Trophoblast cell (in vitro differentiated cells and primary cell): ENCODE results near the gene NOD1.

Experiments
- DNase-seq, 2 donors: peaks; one replicate each; pipeline ENCODE4 v3.0.0-alpha.2; 2016
- H2AFZ ChIP-seq: 2 replicates; pipeline ENCODE4 v1.6.1; 2013; ENCODE audit warnings: low read length, moderate library complexity, mild to moderate bottlenecking; ENCODE audit not compliant: insufficient read depth, poor library complexity
- H2AK5ac ChIP-seq: 2 replicates; pipeline ENCODE4 v1.6.1; 2013; ENCODE audit warnings: mild to moderate bottlenecking, low read length
- H2BK120ac ChIP-seq: 2 replicates; pipeline ENCODE4 v1.6.1; 2013; ENCODE audit warnings: low read length, mild to moderate bottlenecking, moderate library complexity; ENCODE audit not compliant: insufficient read depth, poor library complexity
- H2BK12ac ChIP-seq: 2 replicates; pipeline ENCODE4 v1.6.1; 2013; ENCODE audit warnings: mild to moderate bottlenecking, low read length, moderate library complexity
- H2BK5ac ChIP-seq: 2 replicates; pipeline ENCODE4 v1.6.1; 2013; ENCODE audit warnings: low read length, low read depth, moderate library complexity, mild to moderate bottlenecking; ENCODE audit not compliant: poor library complexity
- H3K14ac ChIP-seq: 2 replicates; pipeline ENCODE4 v1.6.1; 2013; ENCODE audit warnings: mild to moderate bottlenecking, low read length
- H3K18ac ChIP-seq: 2 replicates; pipeline ENCODE4 v1.6.1; 2013; ENCODE audit warnings: mild to moderate bottlenecking, low read length
- H3K23ac ChIP-seq: 2 replicates; pipeline ENCODE4 v1.6.1; 2013; ENCODE audit warnings: low read length
- H3K27ac ChIP-seq: 2 replicates; pipeline ENCODE4 v1.5.1; 2013; ENCODE audit warnings: low read depth, mild to moderate bottlenecking, inconsistent platforms, low read length, moderate library complexity
- H3K27me3 ChIP-seq: 2 replicates; pipeline ENCODE4 v1.6.1; 2013; ENCODE audit warnings: inconsistent platforms, mild to moderate bottlenecking, low read length, moderate library complexity; ENCODE audit not compliant: insufficient read depth
- H3K36me3 ChIP-seq, 2 experiments: 1 replicate in 1 of 2; 2 replicates in 1 of 2; pipeline ENCODE4 v1.6.1; 2013; ENCODE audit warnings: low read length in 2 of 2, mild to moderate bottlenecking in 2 of 2, moderate library complexity in 1 of 2; ENCODE audit not compliant: insufficient read depth in 2 of 2, control insufficient read depth in 1 of 2
- H3K4ac ChIP-seq: 2 replicates; pipeline ENCODE4 v1.6.1; 2013; ENCODE audit warnings: low read depth, mild to moderate bottlenecking, low read length, moderate library complexity
- H3K4me1 ChIP-seq, 2 experiments: 1 replicate in 1 of 2; 2 replicates in 1 of 2; pipeline ENCODE4 v1.6.1; 2013; ENCODE audit warnings: low read length in 2 of 2, mild to moderate bottlenecking in 2 of 2, moderate library complexity in 1 of 2; ENCODE audit not compliant: insufficient read depth in 2 of 2, control insufficient read depth in 1 of 2
- H3K4me2 ChIP-seq: 2 replicates; pipeline ENCODE4 v1.6.1; 2013; ENCODE audit warnings: inconsistent platforms, mild to moderate bottlenecking, low read length, moderate library complexity
- H3K4me3 ChIP-seq: 2 replicates; pipeline ENCODE4 v1.5.1; 2013; ENCODE audit warnings: mild to moderate bottlenecking, low read depth, low read length, inconsistent platforms
- H3K79me1 ChIP-seq: one replicate; pipeline ENCODE4 v1.6.1; 2013; ENCODE audit warnings: low read length
- H3K79me2 ChIP-seq: 2 replicates; pipeline ENCODE4 v1.6.1; 2013; ENCODE audit warnings: low read length, mild to moderate bottlenecking; ENCODE audit not compliant: control insufficient read depth, insufficient read depth, poor library complexity
- H3K9ac ChIP-seq: 2 replicates; pipeline ENCODE4 v1.6.1; 2013; ENCODE audit warnings: mild to moderate bottlenecking, low read length
- H3K9me3 ChIP-seq: 2 replicates; pipeline ENCODE4 v1.6.1; 2013; ENCODE audit warnings: low read depth, mild to moderate bottlenecking, control low read depth, inconsistent platforms, low read length; ENCODE audit not compliant: insufficient read depth
- H4K12ac ChIP-seq: 2 replicates; pipeline ENCODE4 v1.6.1; 2013; ENCODE audit warnings: low read depth, mild to moderate bottlenecking, low read length, moderate library complexity
- H4K8ac ChIP-seq: 2 replicates; pipeline ENCODE4 v1.6.1; 2013; ENCODE audit warnings: low read depth, mild to moderate bottlenecking, low read length, moderate library complexity
- H4K91ac ChIP-seq: one replicate; pipeline ENCODE4 v1.6.1; 2013; ENCODE audit warnings: low read depth, mild to moderate bottlenecking, low read length, moderate library complexity
- WGBS: extraction: QIAGEN DNeasy Blood & Tissue Kit; methylation state at CpG from one replicate; pipeline ENCODE4 v1.1.7; 2013; ENCODE audit warnings: missing lambda C conversion rate; ENCODE audit not compliant: insufficient read length, insufficient coverage; ENCODE audit errors: extremely low coverage; 5-methylcytosine and 5-hydroxymethylcytosine counted together

NOD1 gene

DNA sequence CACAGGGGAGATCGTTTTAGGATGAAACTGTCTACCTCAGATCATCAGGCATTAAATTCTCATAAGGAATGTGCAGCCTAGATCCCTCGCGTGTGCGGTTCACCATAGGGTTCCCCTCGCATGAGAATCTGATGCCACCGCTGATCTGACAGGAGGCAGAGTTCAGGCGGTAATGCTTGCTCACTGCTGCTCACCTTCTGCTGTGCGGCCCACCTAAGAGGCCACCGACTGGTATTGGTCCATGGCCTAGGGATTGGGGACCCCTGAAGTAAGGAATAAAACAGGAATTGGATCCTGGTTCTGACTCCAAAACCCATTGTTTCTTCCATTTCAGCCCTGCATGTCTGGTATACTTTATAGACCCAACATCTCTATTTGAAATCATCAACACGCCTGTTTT is 4.1 kb downstream of the NOD1 start:
- no peak overlapping the region for H3K23ac ChIP-seq
- no peak overlapping the region for H2BK12ac ChIP-seq
- DNase-seq, result no peak
- H2AFZ ChIP-seq, result no peak overlapping the region
- no peak overlapping the region for H3K14ac ChIP-seq
- no peak overlapping the region for H3K9ac ChIP-seq
- no peak overlapping the region for H3K18ac ChIP-seq
- H2BK120ac ChIP-seq, result no peak overlapping the region
- no peak overlapping the region for H3K4me2 ChIP-seq
- H3K4me3 ChIP-seq, result no peak overlapping the region
- no peak overlapping the region for H3K27ac ChIP-seq
- H4K12ac ChIP-seq, result no peak overlapping the region
- H4K8ac ChIP-seq, result no peak overlapping the region
- no peaks in the 10 kb centered on the region for H3K36me3 ChIP-seq
- peaks cover 18% of the 10 kb centered on the region for H3K79me1 ChIP-seq
- WGBS, result no CpG with 5 or more reads among the region's 10 CpGs
- H3K79me2 ChIP-seq, result peaks cover 7% of the 10 kb centered on the region
- H2BK5ac ChIP-seq, result no peak overlapping the region
- H2AK5ac ChIP-seq, result no peak overlapping the region
- peaks cover 25 to 35% of the 10 kb centered on the region in 2 experiments for H3K4me1 ChIP-seq
- no peak overlapping the region for H3K4ac ChIP-seq
- no peaks in the 10 kb centered on the region for H3K9me3 ChIP-seq
- H3K27me3 ChIP-seq, result no peaks in the 10 kb centered on the region
- H4K91ac ChIP-seq, result no peak overlapping the region

DNA sequence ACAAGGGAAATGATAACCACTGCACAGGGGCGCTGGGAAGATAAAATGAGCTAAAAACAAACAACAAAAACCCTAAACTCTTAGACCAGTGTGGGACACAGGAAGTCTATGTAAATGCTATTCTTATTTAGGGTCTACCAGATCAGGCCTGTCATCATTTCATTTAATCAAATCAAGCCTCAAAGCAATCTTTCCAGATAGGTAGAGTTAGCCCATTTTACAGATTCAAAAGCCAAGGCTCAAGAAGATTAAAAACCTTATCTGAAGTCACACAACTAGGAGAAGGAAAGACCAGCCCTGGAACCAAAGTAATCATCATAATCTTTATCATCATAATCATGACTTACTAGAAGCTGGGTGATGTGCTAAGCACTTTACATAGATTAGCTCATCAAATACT is 4.7 kb downstream of the NOD1 start:
- H3K27ac ChIP-seq, result no peak overlapping the region
- no peak overlapping the region for H2AK5ac ChIP-seq
- no peak for DNase-seq
- no peak overlapping the region for H2AFZ ChIP-seq
- no CpG with 5 or more reads among the region's 1 CpG for WGBS
- no peak overlapping the region for H3K18ac ChIP-seq
- H2BK120ac ChIP-seq, result no peak overlapping the region
- H3K27me3 ChIP-seq, result no peaks in the 10 kb centered on the region
- no peak overlapping the region for H4K12ac ChIP-seq
- H3K4me3 ChIP-seq, result no peak overlapping the region
- no peak overlapping the region for H2BK12ac ChIP-seq
- H3K79me2 ChIP-seq, result peaks cover 7% of the 10 kb centered on the region
- no peak overlapping the region for H3K14ac ChIP-seq
- H3K23ac ChIP-seq, result no peak overlapping the region
- H3K36me3 ChIP-seq, result no peaks in the 10 kb centered on the region
- no peak overlapping the region for H3K9ac ChIP-seq
- H3K4me2 ChIP-seq, result no peak overlapping the region
- no peak overlapping the region for H4K91ac ChIP-seq
- H3K4me1 ChIP-seq, result peaks cover 28 to 38% of the 10 kb centered on the region in 2 experiments
- no peak overlapping the region for H2BK5ac ChIP-seq
- H3K9me3 ChIP-seq, result no peaks in the 10 kb centered on the region
- peaks cover 19% of the 10 kb centered on the region for H3K79me1 ChIP-seq
- no peak overlapping the region for H4K8ac ChIP-seq
- no peak overlapping the region for H3K4ac ChIP-seq

DNA sequence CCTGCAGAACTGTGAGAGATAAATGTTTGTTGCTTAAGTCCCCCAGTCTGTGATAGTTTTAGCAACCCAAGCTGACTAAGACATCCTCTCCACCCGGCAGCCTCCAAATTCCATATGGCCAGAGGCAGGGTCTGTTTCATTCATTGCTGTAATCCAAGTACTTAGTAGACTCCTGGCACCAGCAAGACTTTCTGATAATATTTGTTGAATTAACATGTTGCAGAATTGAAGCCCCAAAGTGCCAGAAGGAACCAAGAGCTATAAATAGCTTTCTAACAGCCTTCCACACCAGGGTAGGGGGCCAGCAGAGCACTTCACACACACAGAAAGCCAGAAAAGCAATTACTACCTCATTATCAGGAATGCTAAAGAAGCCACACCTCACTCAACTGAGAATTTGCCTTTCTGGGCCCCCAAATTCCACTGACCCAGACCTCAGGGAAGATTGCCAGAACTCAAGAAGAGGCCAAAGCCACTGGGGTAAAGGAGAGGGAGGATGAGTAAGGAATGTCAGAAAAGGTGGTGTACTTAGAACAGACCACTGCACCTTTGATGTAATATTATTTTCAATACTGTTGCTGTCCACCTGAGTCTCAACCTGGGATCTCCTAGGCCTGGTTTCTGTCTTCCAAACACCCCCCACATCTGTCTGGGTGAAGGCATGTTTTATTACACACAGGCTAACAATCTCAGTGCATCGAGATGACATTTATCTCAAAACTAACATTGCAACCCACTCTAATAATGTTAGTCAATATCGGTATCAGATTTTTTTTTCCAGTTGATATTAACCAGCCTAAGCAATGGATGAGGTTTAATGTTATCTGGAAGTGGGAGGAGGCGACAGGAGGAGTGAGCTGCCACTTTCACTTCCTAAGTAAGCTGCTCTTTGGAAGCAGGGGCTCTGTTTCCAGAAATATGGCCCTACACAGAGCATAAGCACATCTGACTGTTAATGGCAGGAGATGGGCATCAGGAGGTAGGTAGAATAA is 5.5 kb downstream of the NOD1 start:
- Histone ChIP-seq H3K9me3 (no peaks in the 10 kb centered on the region), H3K27me3 (no peaks in the 10 kb centered on the region), H3K79me1 (peaks cover 14% of the 10 kb centered on the region), H3K27ac (peak overlapping the region; percentile 19), H3K36me3 (no peaks in the 10 kb centered on the region), H2AFZ (no peak overlapping the region), H3K4ac (no peak overlapping the region), H2BK5ac (no peak overlapping the region), H2AK5ac (no peak overlapping the region), H4K91ac (no peak overlapping the region), H3K4me2 (no peak overlapping the region), H3K4me1 (peaks cover 28 to 39% of the 10 kb centered on the region in 2 experiments), H3K4me3 (no peak overlapping the region), H2BK120ac (no peak overlapping the region), H3K9ac (no peak overlapping the region), H4K12ac (no peak overlapping the region), H3K23ac (no peak overlapping the region), H3K18ac (no peak overlapping the region), H3K14ac (no peak overlapping the region), H4K8ac (no peak overlapping the region), H3K79me2 (peaks cover 4% of the 10 kb centered on the region), H2BK12ac (no peak overlapping the region)
- DNase-seq, result no peak
- WGBS, result no CpG with 5 or more reads among the region's 4 CpGs

DNA sequence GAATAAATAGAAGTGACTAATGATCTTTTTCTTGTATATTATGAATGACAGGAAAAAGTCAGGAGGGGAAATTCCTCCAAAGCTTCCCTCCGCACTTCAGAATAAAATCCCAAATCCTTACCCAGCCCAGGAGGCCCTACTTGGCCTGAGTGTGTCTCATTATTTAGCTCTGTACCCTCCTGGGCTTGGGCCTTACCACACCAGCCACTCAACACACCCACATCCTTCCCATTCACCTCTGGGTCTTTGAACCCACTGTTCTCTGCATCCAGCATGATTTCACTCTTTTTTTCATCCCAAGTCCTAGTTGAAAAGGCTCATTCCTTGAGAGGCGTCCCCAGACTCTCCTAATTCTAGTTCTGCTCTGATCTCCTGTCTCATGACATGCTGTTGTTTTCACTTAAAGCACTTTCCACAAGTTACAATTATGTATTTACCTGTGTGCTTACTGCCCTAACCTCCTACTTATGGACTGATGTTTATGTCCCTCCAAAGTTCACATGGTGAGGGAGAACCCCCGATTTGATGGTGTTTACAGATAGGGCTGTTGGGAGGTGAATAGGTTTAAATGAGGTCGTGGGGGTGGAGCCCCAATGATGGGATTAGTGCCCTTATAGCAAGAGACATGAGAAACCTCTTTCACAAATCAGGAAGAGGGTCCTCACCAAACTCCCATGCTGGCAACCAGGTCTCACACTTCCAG is 6.4 kb downstream of the NOD1 start:
- H4K91ac ChIP-seq, result peak overlapping the region; percentile 48
- H2BK120ac ChIP-seq, result peak overlapping the region; percentile 14
- no peaks in the 10 kb centered on the region for H3K36me3 ChIP-seq
- no peak overlapping the region for H2AFZ ChIP-seq
- peak overlapping the region; percentile 52 for H2BK12ac ChIP-seq
- H3K27ac ChIP-seq, result peak overlapping the region; percentile 19
- peak overlapping the region; percentile 17 for H3K4ac ChIP-seq
- no peak overlapping the region for H3K14ac ChIP-seq
- no peaks in the 10 kb centered on the region for H3K27me3 ChIP-seq
- H3K79me1 ChIP-seq, result peaks cover 12% of the 10 kb centered on the region
- peaks cover 26 to 39% of the 10 kb centered on the region in 2 experiments for H3K4me1 ChIP-seq
- H3K4me3 ChIP-seq, result no peak overlapping the region
- peaks cover 4% of the 10 kb centered on the region for H3K79me2 ChIP-seq
- no peaks in the 10 kb centered on the region for H3K9me3 ChIP-seq
- no peak overlapping the region for H3K9ac ChIP-seq
- H4K12ac ChIP-seq, result no peak overlapping the region
- H3K18ac ChIP-seq, result no peak overlapping the region
- DNase-seq, result no peak
- no CpG with 5 or more reads among the region's 4 CpGs for WGBS
- H3K4me2 ChIP-seq, result no peak overlapping the region
- H3K23ac ChIP-seq, result no peak overlapping the region
- H4K8ac ChIP-seq, result no peak overlapping the region
- H2AK5ac ChIP-seq, result peak overlapping the region; percentile 40
- H2BK5ac ChIP-seq, result no peak overlapping the region
